ENCODE results near the gene FOLR1. TPM values are rescaled to one million over a fixed set of nuclear protein-coding genes. Genes with fewer than 3 reads are reported as not detected.
"Not testable (repeated sequence)": the region's sequence is repeated elsewhere in the genome, so short reads cannot be mapped to it uniquely, and the experiment has no call there.

FOLR1 gene
- total and polyA plus RNA-seq, 2 of the 4 experiments (the other 2 are of a cell fraction) = 0.24 TPM; not detected in 1

- H3K36me3 ChIP-seq (ENCODE audit: control insufficient read depth, insufficient read depth, low read length); intact Hi-C loops (cut with micrococcal nuclease); H3K4me2 ChIP-seq (ENCODE audit: low read depth, low read length); H3K27me3 ChIP-seq (ENCODE audit: control insufficient read depth, insufficient read depth, low read length); POLR2A ChIA-PET (ENCODE audit: unreplicated experiment); BruUV-seq (replicated peaks); H3K56ac ChIP-seq (ENCODE audit: extremely low read depth, insufficient read depth, low read length); H2BK5ac ChIP-seq (ENCODE audit: low read depth, low read length, poor library complexity, severe bottlenecking); H4K91ac ChIP-seq (ENCODE audit: insufficient read depth, low read depth, low read length); H3K27ac ChIP-seq (ENCODE audit: insufficient read depth, low read length); ATAC-seq (ENCODE audit: low read depth); H3K4me3 ChIP-seq (ENCODE audit: insufficient read depth, low read depth, low read length); H4K8ac ChIP-seq (ENCODE audit: low read depth in 2 of 2, low read length in 2 of 2); DNase-seq; H3K14ac ChIP-seq (replicated peaks; ENCODE audit: low read depth, low read length); H3K4ac ChIP-seq (ENCODE audit: low read depth, low read length); H2AK9ac ChIP-seq (replicated peaks; ENCODE audit: low read depth, low read length, poor library complexity); H3K9ac ChIP-seq (ENCODE audit: low read depth, low read length); H3K9me3 ChIP-seq (ENCODE audit: control insufficient read depth, insufficient read depth, low read length); H4K20me1 ChIP-seq (ENCODE audit: insufficient read depth, low read length); H2BK20ac ChIP-seq (ENCODE audit: low read depth, low read length); H3K9me1 ChIP-seq (ENCODE audit: insufficient read depth, low read length); H2BK15ac ChIP-seq (ENCODE audit: low read depth, low read length); H4K5ac ChIP-seq (ENCODE audit: low read depth, low read length); in situ Hi-C loops (cut with MboI; ENCODE audit: low sequenced_read_pairs); dilution Hi-C loops (cut with HindIII; ENCODE audit: low sequenced_read_pairs, unreplicated experiment); H3K23ac ChIP-seq (ENCODE audit: low read depth, low read length); H3K79me1 ChIP-seq (ENCODE audit: low read depth in 1 of 2, low read length in 2 of 2); H3K4me1 ChIP-seq (ENCODE audit: control insufficient read depth, insufficient read depth, low read length); H3K18ac ChIP-seq (ENCODE audit: low read depth, low read length): not testable (repeated sequence)
- CTCF ChIA-PET = interaction anchor here (1.5 kb wide), 1 partner anchor 11 kb away, joined by 5 read pairs; no protein-coding TSS in a partner anchor
- Histone ChIP-seq H2BK120ac (ENCODE audit: low read depth, low read length) (0 out of 2 replicates have a peak overlapping the region, but pooled peaks have one; percentile 8), H2AFZ (replicated peaks; ENCODE audit: low read length, poor library complexity) (peak overlapping the region; percentile 21), H2AK5ac (ENCODE audit: low read depth, low read length) (peak overlapping the region; percentile 28; the same call in 1 of the 2 replicates)
- WGBS, 2 experiments (ENCODE audit: extremely low coverage in 2 of 2, insufficient read length in 1 of 2) = no CpG with 5 or more reads among the region's 4 CpGs
These were observed 19.9 kb upstream of the FOLR1 start for GRCh38 chr11:72172043-72172442.

All from IMR-90 (cell line).